AG04449 (cell line): Measurements from ENCODE around the gene FOXP1.

Source experiments
- CTCF ChIA-PET: fragments of 350-600 bp; formaldehyde crosslinking; extraction: SDS; loops from one replicate; lab custom pipeline; 2021; ENCODE audit warnings: antibody characterized with exemption; lab: Yijun Ruan, JAX
- POLR2A ChIA-PET: fragments of 400-600, 350-600 bp; formaldehyde crosslinking; extraction: SDS; loops from one replicate; lab custom pipeline; 2020; ENCODE audit warnings: antibody characterized with exemption, inconsistent platforms; lab: Yijun Ruan, JAX
- DNase-seq: peaks from one replicate; pipeline ENCODE4 v3.0.0-alpha.2; 2010; ENCODE audit warnings: low read depth, low spot score
- H3K4me3 ChIP-seq: 2 replicates; pipeline ENCODE4 v1.5.1; 2011; ENCODE audit warnings: low read depth, mild to moderate bottlenecking, control low read depth, low read length
- CTCF ChIP-seq: IDR thresholded peaks from one replicate; pipeline ENCODE4 v1.5.1; 2011; ENCODE audit warnings: mild to moderate bottlenecking, moderate library complexity, low read length, control low read depth, inconsistent platforms; ENCODE audit not compliant: insufficient read depth; ENCODE audit errors: missing control alignments

FOXP1 gene

GRCh38 chr3:71395470-71395869 is 188.1 kb downstream of the FOXP1 start:
- no peak for TF ChIP-seq CTCF
- DNase-seq, result no peak
- ChIA-PET POLR2A (no interaction called here), CTCF (interaction anchor here (0.8 to 1.0 kb wide), 2 partner anchors 22 to 24 kb away, joined by 3 read pairs; no protein-coding TSS in a partner anchor)
- no peak overlapping the region for H3K4me3 ChIP-seq

DNA sequence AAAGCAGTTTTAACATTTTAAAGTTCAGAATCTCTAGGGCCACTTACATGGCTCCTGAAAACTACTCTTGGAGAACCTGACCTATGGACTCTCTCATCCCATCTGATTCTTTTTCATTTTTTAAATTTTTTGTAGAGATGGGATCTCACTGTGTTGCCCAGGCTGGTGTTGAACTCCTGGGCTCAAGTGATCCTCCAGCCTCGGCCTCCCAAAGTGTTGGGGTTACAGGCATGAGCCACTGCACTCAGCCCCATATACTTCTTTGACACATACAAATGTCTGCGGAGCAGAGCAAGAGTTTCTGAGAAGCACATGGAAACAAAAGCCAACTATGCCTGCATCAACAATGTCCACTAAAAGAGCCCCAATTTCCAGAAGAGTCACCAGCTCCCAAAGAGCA is 189.8 kb downstream of the FOXP1 start:
- DNase-seq, result no peak
- H3K4me3 ChIP-seq, result no peak overlapping the region
- no peak for TF ChIP-seq CTCF
- ChIA-PET POLR2A (no interaction called here), CTCF (no interaction called here)

DNA sequence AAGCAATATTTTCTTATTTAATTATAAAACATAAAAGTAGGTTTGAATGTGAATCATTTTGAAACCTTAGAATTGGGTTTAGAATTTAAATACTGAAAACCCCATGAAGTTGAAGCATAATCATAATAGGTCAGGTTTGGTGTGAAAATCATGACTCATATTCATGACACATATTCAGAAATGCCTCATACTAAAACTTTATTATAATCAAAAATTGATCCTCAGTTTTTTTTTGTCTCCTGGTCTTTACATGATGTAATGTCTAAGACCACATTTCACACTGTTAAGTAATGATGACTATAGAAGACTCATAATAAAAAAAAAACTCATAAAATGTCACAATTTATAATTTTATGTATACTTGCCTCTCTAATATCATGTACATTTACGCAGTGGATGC is 190.4 kb downstream of the FOXP1 start:
- ChIA-PET POLR2A (no interaction called here), CTCF (interaction anchor here (1.0 kb wide), 1 partner anchor 189 kb away, joined by 4 read pairs; no protein-coding TSS in a partner anchor)
- H3K4me3 ChIP-seq, result no peak overlapping the region
- TF ChIP-seq CTCF, result no peak
- no peak for DNase-seq

DNA sequence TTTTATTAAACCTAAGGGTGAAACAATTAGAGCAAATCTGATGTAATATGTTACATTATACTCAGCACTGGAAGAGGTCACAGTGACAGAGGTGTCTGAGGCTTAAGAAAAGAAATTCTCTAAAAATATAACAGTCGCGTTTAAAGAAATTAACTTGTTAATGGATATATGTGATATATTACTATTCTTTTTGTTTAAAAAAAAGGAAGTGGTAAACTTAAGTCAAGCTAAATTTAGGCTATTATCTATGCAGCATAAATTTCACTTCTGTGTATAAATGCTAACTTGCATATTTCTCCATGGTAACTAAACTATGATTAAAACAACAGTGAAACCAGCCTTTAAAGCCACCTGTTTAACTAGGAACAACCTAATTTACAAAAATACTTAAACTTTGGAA is 191.3 kb downstream of the FOXP1 start:
- no peak overlapping the region for H3K4me3 ChIP-seq
- ChIA-PET POLR2A (no interaction called here), CTCF (interaction anchor here (1.0 to 1.3 kb wide), 2 partner anchors 14 to 190 kb away, joined by 3 to 4 read pairs; no protein-coding TSS in a partner anchor)
- no peak for TF ChIP-seq CTCF
- DNase-seq, result no peak

GRCh38 chr3:71391361-71391760 is 192.2 kb downstream of the FOXP1 start:
- CTCF ChIA-PET, result no interaction called here

GRCh38 chr3:71389911-71390573 is 193.5 kb downstream of the FOXP1 start:
- ChIA-PET CTCF (no interaction called here), POLR2A (no interaction called here)
- no peak for DNase-seq

More at GRCh38 chr3:71391361-71391760, 192.2 kb downstream of the FOXP1 start:
- POLR2A ChIA-PET, result no interaction called here
- no peak overlapping the region for H3K4me3 ChIP-seq
- no peak for DNase-seq
- TF ChIP-seq CTCF, result no peak

More at GRCh38 chr3:71389911-71390573, 193.5 kb downstream of the FOXP1 start:
- no peak overlapping the region for H3K4me3 ChIP-seq
- no peak for TF ChIP-seq CTCF
